ENCODE results near the gene TAS2R38.
"Not testable (repeated sequence)": the region's sequence is repeated elsewhere in the genome, so short reads cannot be mapped to it uniquely, and the experiment has no call there.

Gene TAS2R38

GRCh38 chr7:141991140-141991539, 17.6 kb upstream of the TAS2R38 start:
- DNase-seq (ENCODE audit: low read depth, low spot score) = no peak
- H3K36me3 ChIP-seq (ENCODE audit: insufficient read depth, insufficient read length, low read length) = no peaks in the 10 kb centered on the region
- H3K27me3 ChIP-seq (ENCODE audit: insufficient read depth, insufficient read length) = no peaks in the 10 kb centered on the region
- no peaks in the 10 kb centered on the region for H3K4me1 ChIP-seq (ENCODE audit: insufficient read depth, insufficient read length)
- no peak overlapping the region for H3K9ac ChIP-seq (ENCODE audit: insufficient read length, low read depth)
- peaks cover 8% of the 10 kb centered on the region; the same call in 1 of the 2 replicates for H3K9me3 ChIP-seq (ENCODE audit: insufficient read depth, low read length)
- H3K4me3 ChIP-seq (ENCODE audit: insufficient read length, low read depth) = no peak overlapping the region
- TF ChIP-seq YY1 (IDR thresholded peaks at IDR 0.05; ENCODE audit: insufficient read depth, insufficient read length) (no peak), SUZ12 (IDR thresholded peaks at IDR 0.05; ENCODE audit: extremely low read depth, insufficient read depth, insufficient read length) (no peak), ZNF274 (IDR thresholded peaks at IDR 0.05; ENCODE audit: low read depth, low read length) (no peak)

- no peak for DNase-seq (ENCODE audit: low read depth, low spot score)
- Histone ChIP-seq H3K4me1 (ENCODE audit: insufficient read depth, insufficient read length) (no peaks in the 10 kb centered on the region), H3K9ac (ENCODE audit: insufficient read length, low read depth) (no peak overlapping the region), H3K36me3 (ENCODE audit: insufficient read depth, insufficient read length, low read length) (no peaks in the 10 kb centered on the region), H3K9me3 (ENCODE audit: insufficient read depth, low read length) (peaks cover 9% of the 10 kb centered on the region; the same call in 1 of the 2 replicates), H3K4me3 (ENCODE audit: insufficient read length, low read depth) (no peak overlapping the region), H3K27me3 (ENCODE audit: insufficient read depth, insufficient read length) (no peaks in the 10 kb centered on the region)
- TF ChIP-seq ZNF274 (IDR thresholded peaks at IDR 0.05; ENCODE audit: low read depth, low read length) (no peak), SUZ12 (IDR thresholded peaks at IDR 0.05; ENCODE audit: extremely low read depth, insufficient read depth, insufficient read length) (no peak), YY1 (IDR thresholded peaks at IDR 0.05; ENCODE audit: insufficient read depth, insufficient read length) (no peak)
Observed at GRCh38 chr7:141990011-141990725, 16.6 kb upstream of the TAS2R38 start.

- H3K9ac ChIP-seq (ENCODE audit: insufficient read length, low read depth); H3K27me3 ChIP-seq (ENCODE audit: insufficient read depth, insufficient read length); H3K4me3 ChIP-seq (ENCODE audit: insufficient read length, low read depth); H3K4me1 ChIP-seq (ENCODE audit: insufficient read depth, insufficient read length); H3K36me3 ChIP-seq (ENCODE audit: insufficient read depth, insufficient read length, low read length); DNase-seq (ENCODE audit: low read depth, low spot score); H3K9me3 ChIP-seq (ENCODE audit: insufficient read depth, low read length): not testable (repeated sequence)
Observed at GRCh38 chr7:141987803-141988202, 14.2 kb upstream of the TAS2R38 start.

- peaks cover 9% of the 10 kb centered on the region; the same call in 1 of the 2 replicates for H3K9me3 ChIP-seq (ENCODE audit: insufficient read depth, low read length)
- no peak for DNase-seq (ENCODE audit: low read depth, low spot score)
- no peak overlapping the region for H3K4me3 ChIP-seq (ENCODE audit: insufficient read length, low read depth)
- no peak overlapping the region for H3K9ac ChIP-seq (ENCODE audit: insufficient read length, low read depth)
- no peaks in the 10 kb centered on the region for H3K27me3 ChIP-seq (ENCODE audit: insufficient read depth, insufficient read length)
- TF ChIP-seq SUZ12 (IDR thresholded peaks at IDR 0.05; ENCODE audit: extremely low read depth, insufficient read depth, insufficient read length) (no peak), YY1 (IDR thresholded peaks at IDR 0.05; ENCODE audit: insufficient read depth, insufficient read length) (no peak), ZNF274 (IDR thresholded peaks at IDR 0.05; ENCODE audit: low read depth, low read length) (no peak)
- no peaks in the 10 kb centered on the region for H3K36me3 ChIP-seq (ENCODE audit: insufficient read depth, insufficient read length, low read length)
- no peaks in the 10 kb centered on the region for H3K4me1 ChIP-seq (ENCODE audit: insufficient read depth, insufficient read length)
Observed at GRCh38 chr7:141986923-141987322, 13.3 kb upstream of the TAS2R38 start.

- not testable (repeated sequence) for H3K9ac ChIP-seq (ENCODE audit: insufficient read length, low read depth); DNase-seq (ENCODE audit: low read depth, low spot score); H3K36me3 ChIP-seq (ENCODE audit: insufficient read depth, insufficient read length, low read length)
Observed at GRCh38 chr7:141985926-141986325, 12.4 kb upstream of the TAS2R38 start.

GRCh38 chr7:141979568-141979967, 6.0 kb upstream of the TAS2R38 start:
- TF ChIP-seq YY1 (IDR thresholded peaks at IDR 0.05; ENCODE audit: insufficient read depth, insufficient read length) (no peak), SUZ12 (IDR thresholded peaks at IDR 0.05; ENCODE audit: extremely low read depth, insufficient read depth, insufficient read length) (no peak), ZNF274 (IDR thresholded peaks at IDR 0.05; ENCODE audit: low read depth, low read length) (no peak)
- H3K36me3 ChIP-seq (ENCODE audit: insufficient read depth, insufficient read length, low read length) = no peaks in the 10 kb centered on the region
- DNase-seq (ENCODE audit: low read depth, low spot score) = no peak

More at GRCh38 chr7:141985926-141986325, 12.4 kb upstream of the TAS2R38 start:
- H3K4me3 ChIP-seq (ENCODE audit: insufficient read length, low read depth); H3K9me3 ChIP-seq (ENCODE audit: insufficient read depth, low read length); H3K4me1 ChIP-seq (ENCODE audit: insufficient read depth, insufficient read length); H3K27me3 ChIP-seq (ENCODE audit: insufficient read depth, insufficient read length): not testable (repeated sequence)

GRCh38 chr7:141978351-141978750, 4.8 kb upstream of the TAS2R38 start:
- no peak overlapping the region for H3K4me3 ChIP-seq (ENCODE audit: insufficient read length, low read depth)
- TF ChIP-seq ZNF274 (IDR thresholded peaks at IDR 0.05; ENCODE audit: low read depth, low read length) = no peak
- no peak for TF ChIP-seq YY1 (IDR thresholded peaks at IDR 0.05; ENCODE audit: insufficient read depth, insufficient read length)

More at GRCh38 chr7:141979568-141979967, 6.0 kb upstream of the TAS2R38 start:
- H3K4me3 ChIP-seq (ENCODE audit: insufficient read length, low read depth) = no peak overlapping the region
- H3K4me1 ChIP-seq (ENCODE audit: insufficient read depth, insufficient read length) = no peaks in the 10 kb centered on the region
- H3K9me3 ChIP-seq (ENCODE audit: insufficient read depth, low read length) = no peaks in the 10 kb centered on the region; the same call in 1 of the 2 replicates
- no peaks in the 10 kb centered on the region for H3K27me3 ChIP-seq (ENCODE audit: insufficient read depth, insufficient read length)
- no peak overlapping the region for H3K9ac ChIP-seq (ENCODE audit: insufficient read length, low read depth)

More at GRCh38 chr7:141978351-141978750, 4.8 kb upstream of the TAS2R38 start:
- no peaks in the 10 kb centered on the region for H3K27me3 ChIP-seq (ENCODE audit: insufficient read depth, insufficient read length)
- no peak overlapping the region for H3K9ac ChIP-seq (ENCODE audit: insufficient read length, low read depth)
- no peaks in the 10 kb centered on the region; the same call in 1 of the 2 replicates for H3K9me3 ChIP-seq (ENCODE audit: insufficient read depth, low read length)
- no peak for DNase-seq (ENCODE audit: low read depth, low spot score)
- no peaks in the 10 kb centered on the region for H3K36me3 ChIP-seq (ENCODE audit: insufficient read depth, insufficient read length, low read length)
- no peaks in the 10 kb centered on the region for H3K4me1 ChIP-seq (ENCODE audit: insufficient read depth, insufficient read length)
